Heart right ventricle (tissue), 16 donors: ENCODE results near the gene IRGC. TPM values are rescaled to one million over a fixed set of nuclear protein-coding genes. Genes with fewer than 3 reads are reported as not detected.
A peak's percentile ranks its signal among the peaks of the same experiment; 100 is the strongest.

ENCODE experiments used
- ATAC-seq, 8 donors: fragments of 200-7000 bp; cut with Tn5 transposase; one replicate each; pipeline ENCODE4 v1.9.1; 2020; ENCODE audit warnings: mild to moderate bottlenecking in 8 of 8, moderate library complexity in 8 of 8, moderate number of reproducible peaks in 1 of 8
- DNase-seq, 2 donors: peaks; one replicate each; pipeline ENCODE4 v3.0.0-alpha.2; 2020
- H3K27ac ChIP-seq, 10 donors: fragments of 200-600 bp; sonication (generic) in 2 of 10; one replicate each; pipeline versions ENCODE4 v1.5.0 to v1.8.0; 2020 to 2022; ENCODE audit warnings: mild to moderate bottlenecking in 3 of 10
- H3K27me3 ChIP-seq, 7 donors: fragments of 200-600 bp; one replicate each; pipeline ENCODE4 v1.8.0; 2021 to 2022; ENCODE audit warnings: mild to moderate bottlenecking in 2 of 7
- H3K36me3 ChIP-seq, 9 donors: fragments of 200-600 bp; sonication (generic) in 1 of 9; one replicate each; pipeline versions ENCODE4 v1.5.0 to v1.8.0; 2020 to 2022; ENCODE audit warnings: mild to moderate bottlenecking in 2 of 9
- H3K4me1 ChIP-seq, 9 donors: fragments of 200-600 bp; sonication (generic) in 1 of 9; one replicate each; pipeline versions ENCODE4 v1.5.0 to v1.8.0; 2020 to 2022; ENCODE audit warnings: mild to moderate bottlenecking in 4 of 9
- H3K4me3 ChIP-seq, 10 donors: fragments of 200-600 bp; sonication (generic) in 2 of 10; one replicate each; pipeline versions ENCODE4 v1.5.0 to v1.8.0; 2020 to 2022; ENCODE audit warnings: mild to moderate bottlenecking in 7 of 10, moderate library complexity in 2 of 10
- H3K9me3 ChIP-seq, 11 donors: fragments of 200-600 bp in 10 of 11; sonication (generic) in 2 of 11; one replicate each; pipeline versions ENCODE4 v1.5.0 to v1.8.0; 2013 to 2022; ENCODE audit warnings: mild to moderate bottlenecking in 2 of 11, control low read depth in 1 of 11, moderate library complexity in 1 of 11
- WGBS, 2 donors: extraction: QIAGEN DNeasy Blood & Tissue Kit; methylation state at CpG; one replicate each; pipeline ENCODE4 v1.1.7; 2013; ENCODE audit warnings: inconsistent platforms in 1 of 2; 5-methylcytosine and 5-hydroxymethylcytosine counted together
- intact Hi-C, 10 donors: fragments of 100-400 bp; cut with DNase I; formaldehyde crosslinking; loops; one replicate each; pipeline versions ENCODE4 v1.11.1 to v1.14.2; 2022
- polyA plus RNA-seq, 2 donors: library from polyadenylated mRNA; stranded (reverse); fragments of 200-250 nt; gene quantifications; one replicate each; pipeline ENCODE4 v1.2.3, GENCODE V29; 2013
- total RNA-seq, 10 donors: library from RNA; stranded (reverse); fragmentation: NEBNext Ultra II Directional in 3 of 10; extraction: Animal tissue kit (Norgen Biotek cat#: 25700) in 3 of 10; gene quantifications; one replicate each; pipeline versions ENCODE4 v1.2.1 to v1.2.4, GENCODE V29; 2021 to 2023
- TF ChIP-seq, protein P1 (sequence below), 9 donors: fragments of 200-600 bp; sonication (generic) in 2 of 9; IDR thresholded peaks; one replicate each; pipeline versions ENCODE4 v1.5.0 to v1.8.0; 2021 to 2022; ENCODE audit warnings: antibody characterized with exemption in 9 of 9, mild to moderate bottlenecking in 5 of 9, moderate library complexity in 1 of 9
- donor health status: Arrhythmogenic right ventricular cardiomyopathy.
- donor health status: ischemic (EF 13 %, LVEDD 7.1; RV severe dilation, severe dysfunction).
- donor health status: healthy with polysubstance abuse.
- donor health status: DM: no; HTN: yes; CAD: no.
- donor health status: DM: no; HTN: no; CAD: no.
- donor health status: ischemic (EF 25% LVEDD 6.9; RV normal size, moderate dysfunction).
- donor health status: ischemic (EF 25% LVEDD 5.7; RV mildly dilated, moderate dysfunction).
- donor health status: healthy.
- donor health status: DM: yes; HTN: yes; CAD: no.
- donor health status: Ischemic cardiomyopathy.
- donor health status: ischemic (EF 35%, LVEDD 5.7; RV mildly dilated, moderate dysfunction).
- donor health status: nonischemic (EF 11% LVEDD 7.7; RV severe dilation, severe dysfunction).
- donor health status: DM: yes; HTN: yes; CAD: no.
- donor health status: PGD.
- donor health status: ischemic (EF 29% LVEDD 5.4; RV normal size, mild dysfunction).
- donor health status: nonischemic (EF 23%, LVEDD 6.1; RV moderate dilation, normal function).

The IRGC gene
- total and polyA plus RNA-seq, 12 donors: not detected

DNA sequence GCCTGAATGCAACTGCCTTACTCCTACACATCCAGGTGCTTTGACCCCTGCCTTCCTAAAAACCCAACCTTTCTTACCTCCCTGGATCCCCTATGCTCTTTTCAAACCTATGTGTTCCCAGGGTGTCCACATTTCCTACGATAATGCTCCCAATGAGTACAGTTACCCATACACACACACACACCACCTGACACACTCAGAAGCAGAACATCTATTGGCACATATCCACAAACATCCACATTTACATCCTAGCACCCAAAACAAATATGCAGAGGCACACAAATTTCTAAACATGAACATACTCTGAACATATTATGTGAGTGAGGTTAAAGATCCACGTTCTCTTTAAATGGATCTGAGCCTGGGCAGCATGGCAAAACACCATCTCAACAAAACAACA, 23.5 kb upstream of the IRGC start:
- peaks cover 0 to 18% (median 0%) of the 10 kb centered on the region in 9 donors for H3K4me1 ChIP-seq
- peaks cover 0 to 42% (median 20%) of the 10 kb centered on the region in 11 donors for H3K9me3 ChIP-seq
- H3K27me3 ChIP-seq: no peaks in the 10 kb centered on the region
- no peak overlapping the region for H3K4me3 ChIP-seq
- ATAC-seq: no peak
- H3K36me3 ChIP-seq: no peaks in the 10 kb centered on the region
- peak overlapping the region in 2 of 10 donors; percentile 16 to 75 for H3K27ac ChIP-seq
- no peak for DNase-seq
- TF ChIP-seq, protein P1, sequence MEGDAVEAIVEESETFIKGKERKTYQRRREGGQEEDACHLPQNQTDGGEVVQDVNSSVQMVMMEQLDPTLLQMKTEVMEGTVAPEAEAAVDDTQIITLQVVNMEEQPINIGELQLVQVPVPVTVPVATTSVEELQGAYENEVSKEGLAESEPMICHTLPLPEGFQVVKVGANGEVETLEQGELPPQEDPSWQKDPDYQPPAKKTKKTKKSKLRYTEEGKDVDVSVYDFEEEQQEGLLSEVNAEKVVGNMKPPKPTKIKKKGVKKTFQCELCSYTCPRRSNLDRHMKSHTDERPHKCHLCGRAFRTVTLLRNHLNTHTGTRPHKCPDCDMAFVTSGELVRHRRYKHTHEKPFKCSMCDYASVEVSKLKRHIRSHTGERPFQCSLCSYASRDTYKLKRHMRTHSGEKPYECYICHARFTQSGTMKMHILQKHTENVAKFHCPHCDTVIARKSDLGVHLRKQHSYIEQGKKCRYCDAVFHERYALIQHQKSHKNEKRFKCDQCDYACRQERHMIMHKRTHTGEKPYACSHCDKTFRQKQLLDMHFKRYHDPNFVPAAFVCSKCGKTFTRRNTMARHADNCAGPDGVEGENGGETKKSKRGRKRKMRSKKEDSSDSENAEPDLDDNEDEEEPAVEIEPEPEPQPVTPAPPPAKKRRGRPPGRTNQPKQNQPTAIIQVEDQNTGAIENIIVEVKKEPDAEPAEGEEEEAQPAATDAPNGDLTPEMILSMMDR (IDR thresholded peaks at IDR 0.05): no peak
- intact Hi-C loops: no loop called here
- WGBS, 2 donors: 78 to 84% methylated on average over 2 of the region's 2 CpGs

DNA sequence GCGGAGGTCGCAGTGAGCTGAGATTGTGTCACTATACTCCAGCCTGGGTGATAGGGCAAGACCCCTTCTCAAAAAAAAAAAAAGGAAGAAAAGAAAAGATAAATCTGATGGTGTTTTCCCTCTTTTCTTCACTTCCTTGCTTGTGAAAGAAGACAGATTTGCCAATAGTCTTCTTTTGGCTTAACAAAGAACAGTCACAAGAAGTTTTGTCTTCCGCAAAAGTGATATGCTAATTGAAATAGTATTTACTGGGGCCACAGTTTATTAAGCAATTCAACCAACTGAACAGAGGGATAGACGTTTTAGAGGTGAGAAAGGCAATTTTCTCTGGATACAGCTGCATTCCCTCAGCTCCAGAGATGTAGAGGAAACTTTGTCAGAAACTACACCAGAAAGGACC, 23.0 kb upstream of the IRGC start:
- DNase-seq (no peak), ATAC-seq (no peak)
- intact Hi-C loops: no loop called here
- peaks cover 0 to 42% (median 20%) of the 10 kb centered on the region in 11 donors for H3K9me3 ChIP-seq
- no peak overlapping the region for H3K4me3 ChIP-seq
- H3K27me3 ChIP-seq: peaks cover 0 to under 1% (median 0%) of the 10 kb centered on the region in 7 donors
- WGBS, 2 donors: 75 to 78% methylated on average over 4 of the region's 4 CpGs
- peak overlapping the region in 2 of 10 donors; percentile 16 to 75 for H3K27ac ChIP-seq
- H3K36me3 ChIP-seq: no peaks in the 10 kb centered on the region
- H3K4me1 ChIP-seq: peaks cover 0 to 15% (median 0%) of the 10 kb centered on the region in 9 donors
- TF ChIP-seq, protein P1 (IDR thresholded peaks at IDR 0.05): no peak

DNA sequence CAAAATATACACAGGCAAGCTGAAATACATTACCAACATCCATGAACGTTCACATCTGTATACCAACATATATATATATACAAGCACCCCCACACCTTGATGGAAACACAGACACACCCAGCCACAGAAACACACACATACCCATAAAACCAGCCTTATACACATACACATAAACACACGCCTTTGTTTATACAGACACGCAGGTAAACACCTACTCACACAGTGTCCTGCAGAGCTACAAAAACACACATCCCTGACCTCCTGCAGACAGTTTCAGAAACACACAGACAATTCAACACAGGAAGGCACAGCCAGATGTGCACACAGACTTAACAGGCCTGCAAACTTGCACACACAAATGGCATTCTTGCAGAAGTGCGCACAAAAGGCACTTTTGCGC, 21.3 kb upstream of the IRGC start:
- Histone ChIP-seq H3K9me3 (peaks cover 0 to 42% (median 20%) of the 10 kb centered on the region in 11 donors), H3K27ac (no peak overlapping the region), H3K27me3 (peaks cover 0 to 17% (median 8%) of the 10 kb centered on the region in 7 donors), H3K4me1 (peaks cover 0 to 17% (median 6%) of the 10 kb centered on the region in 9 donors), H3K36me3 (no peaks in the 10 kb centered on the region), H3K4me3 (no peak overlapping the region)
- WGBS, 2 donors: 79 to 86% methylated on average over 5 of the region's 5 CpGs
- ATAC-seq (no peak), DNase-seq (no peak)
- intact Hi-C loops: no loop called here
- TF ChIP-seq, protein P1 (IDR thresholded peaks at IDR 0.05): no peak

DNA sequence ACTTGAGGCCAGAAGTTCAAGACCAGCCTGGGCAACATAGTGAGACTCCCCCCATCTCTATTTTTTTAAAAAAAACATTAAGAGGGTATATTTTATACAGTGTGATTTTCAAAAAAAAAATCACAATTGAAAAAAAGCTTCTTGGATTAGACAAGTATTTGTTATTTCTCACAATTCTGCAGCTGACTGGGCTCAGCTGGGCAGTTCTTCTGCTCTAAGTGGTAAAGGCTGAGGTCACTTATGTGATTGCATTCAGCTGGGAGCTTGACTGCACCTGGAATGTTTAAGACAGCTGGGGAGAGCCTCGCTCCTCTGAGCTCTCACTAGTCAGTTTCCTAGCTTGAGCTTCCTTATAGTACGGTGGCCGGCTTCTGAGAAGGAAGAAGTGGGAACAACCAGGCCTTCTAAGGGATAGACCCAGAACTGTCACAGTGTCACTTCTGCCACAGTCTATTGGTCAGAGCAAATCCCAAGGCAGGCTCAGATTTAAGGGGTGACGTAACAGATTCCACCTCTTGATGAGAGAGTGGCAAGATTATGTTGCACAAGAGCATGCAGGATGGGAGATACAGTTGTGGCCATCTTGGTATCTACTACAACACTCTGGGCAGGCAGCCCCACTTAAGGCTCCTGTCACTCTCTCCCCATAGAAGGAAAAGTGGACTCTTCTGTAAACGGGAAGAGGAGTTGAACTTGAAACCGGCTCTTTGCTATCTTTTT, 19.7 kb upstream of the IRGC start:
- intact Hi-C loops: no loop called here
- ATAC-seq: no peak
- 83 to 85% methylated on average over 6 of the region's 6 CpGs for WGBS, 2 donors

More for the DNA sequence above, 19.7 kb upstream of the IRGC start:
- Histone ChIP-seq H3K9me3 (peaks cover 0 to 27% (median 14%) of the 10 kb centered on the region in 11 donors), H3K4me3 (no peak overlapping the region), H3K27me3 (peaks cover 0 to 21% (median 8%) of the 10 kb centered on the region in 7 donors), H3K4me1 (peaks cover 4 to 33% (median 18%) of the 10 kb centered on the region in 9 donors), H3K27ac (no peak overlapping the region), H3K36me3 (no peaks in the 10 kb centered on the region)
- no peak for DNase-seq
- TF ChIP-seq, protein P1 (IDR thresholded peaks at IDR 0.05): no peak
